ENCODE results near the gene KLRC2. TPM values are rescaled to one million over a fixed set of nuclear protein-coding genes. Genes with fewer than 3 reads are reported as not detected.

Gene KLRC2
- total RNA-seq, 1 experiment from 2014 or later: not detected

DNA sequence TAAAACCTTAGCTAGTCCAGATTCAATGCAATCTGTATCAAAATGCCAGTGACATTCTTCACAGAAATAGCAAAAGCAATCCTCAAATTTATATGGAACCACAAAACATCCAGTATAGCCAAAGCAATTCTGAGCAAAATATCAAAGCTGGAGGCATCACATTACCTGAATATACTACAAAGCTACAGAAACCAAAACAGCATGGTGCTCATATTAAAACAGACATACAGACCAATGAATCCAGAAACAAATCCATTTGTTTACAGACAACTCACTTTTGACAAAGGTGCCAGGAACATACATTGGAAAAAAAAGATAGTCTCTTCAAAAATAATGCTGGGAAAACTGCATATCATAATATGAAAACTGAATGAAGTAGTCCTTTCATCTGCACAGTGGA is 31.0 kb downstream of the KLRC2 start:
- no peak for TF ChIP-seq EZH2phosphoT487 (IDR thresholded peaks at IDR 0.05; ENCODE audit: borderline replicate concordance, low read length)
- no peak for TF ChIP-seq CTCF (conservative IDR thresholded peaks at IDR 0.05; ENCODE audit: low read depth, low read length)
- no peak for TF ChIP-seq EZH2 (IDR thresholded peaks at IDR 0.05; ENCODE audit: low read length, unreplicated experiment)
- intact Hi-C loops (cut with micrococcal nuclease): no loop called here
- ATAC-seq: no peak

GRCh38 chr12:10400829-10401228 is 35.0 kb downstream of the KLRC2 start:
- CTCF ChIA-PET: no interaction called here
- POLR2A ChIA-PET (ENCODE audit: unreplicated experiment): no interaction called here
- no peaks in the 10 kb centered on the region for H3K79me2 ChIP-seq (ENCODE audit: low read length)
- no peaks in the 10 kb centered on the region for H4K20me1 ChIP-seq (ENCODE audit: low read length)
- H3K4me2 ChIP-seq (ENCODE audit: low read length): no peak overlapping the region
- H3K9me2 ChIP-seq (replicated peaks; ENCODE audit: low read length): no peaks in the 10 kb centered on the region
- H3K27ac ChIP-seq (ENCODE audit: low read length): no peak overlapping the region
- ATAC-seq (no peak), DNase-seq (no peak)
- H3K27me3 ChIP-seq (ENCODE audit: low read length): no peaks in the 10 kb centered on the region
- H3K4me1 ChIP-seq (ENCODE audit: insufficient read depth, low read length): peaks cover 21% of the 10 kb centered on the region
- H3K36me3 ChIP-seq (ENCODE audit: low read depth, low read length): no peaks in the 10 kb centered on the region
- no peaks in the 10 kb centered on the region for H3K9me3 ChIP-seq (ENCODE audit: low read length)
- no TSS peak for BruUV-seq (replicated peaks)
- H2AFZ ChIP-seq (ENCODE audit: low read length): no peak overlapping the region
- H3K4me3 ChIP-seq (ENCODE audit: low read length): no peak overlapping the region
- intact Hi-C loops (cut with micrococcal nuclease): no loop called here
- H3K9ac ChIP-seq (ENCODE audit: low read length): no peak overlapping the region
- TF ChIP-seq EZH2 (IDR thresholded peaks at IDR 0.05; ENCODE audit: low read length, unreplicated experiment) (no peak), CTCF (conservative IDR thresholded peaks at IDR 0.05; ENCODE audit: low read depth, low read length) (no peak), EZH2phosphoT487 (IDR thresholded peaks at IDR 0.05; ENCODE audit: borderline replicate concordance, low read length) (no peak)
- no peaks in the 10 kb centered on the region for H3F3A ChIP-seq (ENCODE audit: low read length, unreplicated experiment)

More for the DNA sequence above, 31.0 kb downstream of the KLRC2 start:
- no peaks in the 10 kb centered on the region for H3K9me3 ChIP-seq (ENCODE audit: low read length)
- no peak overlapping the region for H3K4me3 ChIP-seq (ENCODE audit: low read length)
- no peak overlapping the region for H2AFZ ChIP-seq (ENCODE audit: low read length)
- no peaks in the 10 kb centered on the region for H3F3A ChIP-seq (ENCODE audit: low read length, unreplicated experiment)
- ChIA-PET POLR2A (ENCODE audit: unreplicated experiment) (no interaction called here), CTCF (no interaction called here)
- no peaks in the 10 kb centered on the region for H3K79me2 ChIP-seq (ENCODE audit: low read length)
- H3K27me3 ChIP-seq (ENCODE audit: low read length): no peaks in the 10 kb centered on the region
- no peak overlapping the region for H3K27ac ChIP-seq (ENCODE audit: low read length)
- no peaks in the 10 kb centered on the region for H3K36me3 ChIP-seq (ENCODE audit: low read depth, low read length)
- BruUV-seq (replicated peaks): no TSS peak
- no peaks in the 10 kb centered on the region for H3K9me2 ChIP-seq (replicated peaks; ENCODE audit: low read length)
- no peaks in the 10 kb centered on the region for H4K20me1 ChIP-seq (ENCODE audit: low read length)
- no peak overlapping the region for H3K4me2 ChIP-seq (ENCODE audit: low read length)
- no peak overlapping the region for H3K9ac ChIP-seq (ENCODE audit: low read length)
- no peak for DNase-seq
- peaks cover 3% of the 10 kb centered on the region; the same call in 1 of the 2 replicates for H3K4me1 ChIP-seq (ENCODE audit: insufficient read depth, low read length)

DNA sequence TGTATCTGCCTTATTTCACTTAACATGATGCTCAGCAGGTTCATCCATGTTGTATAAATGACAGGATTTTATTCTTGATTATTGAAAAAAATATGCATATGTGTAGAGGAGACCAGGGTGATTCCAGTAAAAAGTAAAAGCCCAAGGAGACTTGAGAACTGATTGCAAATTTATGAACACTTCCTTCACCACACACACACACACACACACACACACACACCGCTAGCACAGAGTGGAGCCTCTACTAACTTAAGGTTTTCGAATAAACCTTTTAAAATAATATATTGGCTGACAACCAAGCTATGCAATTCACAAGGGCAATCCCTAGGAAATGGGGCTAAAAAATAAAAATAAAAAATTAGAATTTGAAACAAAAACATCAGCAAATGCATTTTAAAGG is 37.6 kb downstream of the KLRC2 start:
- no TSS peak for BruUV-seq (replicated peaks)
- H3K4me1 ChIP-seq (ENCODE audit: insufficient read depth, low read length): peaks cover 42% of the 10 kb centered on the region
- intact Hi-C loops (cut with micrococcal nuclease): no loop called here
- ATAC-seq (no peak), DNase-seq (no peak)
- no peak overlapping the region for H3K27ac ChIP-seq (ENCODE audit: low read length)
- no peaks in the 10 kb centered on the region for H3K36me3 ChIP-seq (ENCODE audit: low read depth, low read length)
- no peaks in the 10 kb centered on the region for H3K27me3 ChIP-seq (ENCODE audit: low read length)
- 0 out of 2 replicates have a peak overlapping the region, but pooled peaks have one; percentile 79 for H3K4me2 ChIP-seq (ENCODE audit: low read length)
- no peak for TF ChIP-seq EZH2 (IDR thresholded peaks at IDR 0.05; ENCODE audit: low read length, unreplicated experiment)
- TF ChIP-seq EZH2phosphoT487 (IDR thresholded peaks at IDR 0.05; ENCODE audit: borderline replicate concordance, low read length): no peak
- no peak overlapping the region for H3K4me3 ChIP-seq (ENCODE audit: low read length)
- H3K9me2 ChIP-seq (replicated peaks; ENCODE audit: low read length): no peaks in the 10 kb centered on the region
- no peaks in the 10 kb centered on the region for H3K79me2 ChIP-seq (ENCODE audit: low read length)
- H4K20me1 ChIP-seq (ENCODE audit: low read length): no peaks in the 10 kb centered on the region
- ChIA-PET POLR2A (ENCODE audit: unreplicated experiment) (no interaction called here), CTCF (interaction anchor here (1.8 kb wide), 1 partner anchor 31 kb away, joined by 5 read pairs; no protein-coding TSS in a partner anchor)
- no peaks in the 10 kb centered on the region for H3F3A ChIP-seq (ENCODE audit: low read length, unreplicated experiment)
- no peak overlapping the region for H3K9ac ChIP-seq (ENCODE audit: low read length)
- no peak overlapping the region for H2AFZ ChIP-seq (ENCODE audit: low read length)
- H3K9me3 ChIP-seq (ENCODE audit: low read length): no peaks in the 10 kb centered on the region
